HepG2 (cell line): Measurements from ENCODE around the gene C9orf50. TPM values are rescaled to one million over a fixed set of nuclear protein-coding genes. Genes with fewer than 3 reads are reported as not detected.
A peak's percentile ranks its signal among the peaks of the same experiment; 100 is the strongest.

Source experiments
- ATAC-seq: fragments of 200-7000 bp; cut with Tn5 transposase; 3 replicates; pipeline ENCODE4 v1.9.1; 2020; ENCODE audit warnings: mild to moderate bottlenecking, moderate library complexity
- BruUV-seq: library from RNA; stranded (reverse); fragments of 400-500 nt; replicated peaks from 2 replicates; lab custom pipeline; 2021; lab: Mats Ljungman, UMichigan
- CTCF ChIA-PET: fragments of 300-600 bp; formaldehyde crosslinking; extraction: SDS; loops from one replicate; lab custom pipeline; 2021; ENCODE audit warnings: low total read pairs, inconsistent platforms, low intra/inter-chr PET ratio; lab: Yijun Ruan, JAX
- POLR2A ChIA-PET: fragments of 350-600 bp; sonication (Branson Sonifier 250); formaldehyde crosslinking; loops from one replicate; lab custom pipeline; 2020; ENCODE audit warnings: antibody characterized with exemption, inconsistent platforms; lab: Yijun Ruan, JAX
- DNase-seq: peaks from one replicate; pipeline ENCODE4 v3.0.0-alpha.2; 2015; ENCODE audit warnings: low spot score
- FAIRE-seq: peaks from 3 replicates; lab custom pipeline; 2011; peaks lifted over from hg19 to GRCh38; lab: Jason Lieb, UNC
- H2AFZ ChIP-seq: one replicate; pipeline ENCODE4 v1.6.1; 2011; ENCODE audit warnings: low read length, inconsistent platforms
- H3K27ac ChIP-seq: fragments of 300-600 bp; 3 replicates; pipeline ENCODE4 v1.8.0; 2011; ENCODE audit warnings: mixed run types, mild to moderate bottlenecking, mixed read lengths, low read length, inconsistent platforms; ENCODE audit not compliant: insufficient read depth; ENCODE audit errors: extremely low read length
- H3K27me3 ChIP-seq, 2 experiments: fragments of 200-600 bp in 1 of 2; 2 replicates in 1 of 2; 3 replicates in 1 of 2; pipeline versions ENCODE4 v1.6.0 to v1.8.0; 2011; ENCODE audit warnings: low read length in 2 of 2, mild to moderate bottlenecking in 2 of 2, moderate library complexity in 2 of 2, inconsistent platforms in 1 of 2; ENCODE audit not compliant: insufficient read depth in 2 of 2, control insufficient read depth in 1 of 2
- H3K36me3 ChIP-seq, 2 experiments: fragments of 200-600 bp in 1 of 2; replicated peaks in 1 of 2; 2 replicates in 1 of 2; 3 replicates in 1 of 2; pipeline versions ENCODE4 v1.5.1 to v1.8.0; 2011; ENCODE audit warnings: low read length in 2 of 2, inconsistent platforms in 1 of 2; ENCODE audit not compliant: insufficient read depth in 2 of 2, control insufficient read depth in 1 of 2
- H3K4me1 ChIP-seq: 2 replicates; pipeline ENCODE4 v1.5.1; 2012; ENCODE audit warnings: low read length, inconsistent platforms; ENCODE audit not compliant: insufficient read depth
- H3K4me2 ChIP-seq: 2 replicates; pipeline ENCODE4 v1.6.0; 2011; ENCODE audit warnings: low read depth, low read length, inconsistent platforms
- H3K4me3 ChIP-seq, 3 experiments: fragments of 200-600 bp in 1 of 3; sonication (generic), shearing (Covaris generic) in 1 of 3; replicated peaks in 1 of 3; 2 replicates each; pipeline ENCODE4 v1.5.1; 2011 to 2016; ENCODE audit warnings: low read length in 3 of 3, inconsistent platforms in 2 of 3, low read depth in 2 of 3, mild to moderate bottlenecking in 2 of 3, control low read depth in 1 of 3, mixed read lengths in 1 of 3; ENCODE audit not compliant: insufficient read depth in 1 of 3
- H3K79me2 ChIP-seq: one replicate; pipeline ENCODE4 v1.6.1; 2011; ENCODE audit warnings: low read length, inconsistent platforms; ENCODE audit not compliant: insufficient read depth
- H3K9ac ChIP-seq: 2 replicates; pipeline ENCODE4 v1.6.0; 2011; ENCODE audit warnings: mild to moderate bottlenecking, low read depth, low read length, inconsistent platforms; ENCODE audit not compliant: insufficient read depth
- H3K9me3 ChIP-seq: 2 replicates; pipeline ENCODE4 v1.5.1; 2012; ENCODE audit warnings: mild to moderate bottlenecking, low read length
- H4K20me1 ChIP-seq: 2 replicates; pipeline ENCODE4 v1.6.0; 2011; ENCODE audit warnings: inconsistent platforms, mild to moderate bottlenecking, low read length, moderate library complexity; ENCODE audit not compliant: insufficient read depth
- ETS1 ChIP-seq: sonication (generic); formaldehyde crosslinking; IDR thresholded peaks from 2 replicates; pipeline ENCODE4 v1.4.0; 2020; ENCODE audit warnings: missing genetic modification reagents
- NONO ChIP-seq, 2 experiments: fragments of 450-650 bp in 1 of 2; sonication (generic) in 1 of 2; formaldehyde crosslinking in 1 of 2; IDR thresholded peaks in 1 of 2; conservative IDR thresholded peaks in 1 of 2; 2 replicates each; pipeline versions ENCODE4 v1.6.1 to v1.8.0; 2017 to 2022; ENCODE audit warnings: mild to moderate bottlenecking in 1 of 2, missing genetic modification reagents in 1 of 2, moderate library complexity in 1 of 2
- PAF1 ChIP-seq: IDR thresholded peaks from 2 replicates; pipeline ENCODE4 v1.6.1; 2016; ENCODE audit warnings: missing genetic modification reagents, missing compliant biosample characterization
- SMYD3 ChIP-seq: sonication (generic); formaldehyde crosslinking; IDR thresholded peaks from 2 replicates; pipeline ENCODE4 v1.8.1; 2023; ENCODE audit warnings: mild to moderate bottlenecking, missing genetic modification reagents
- SP1 ChIP-seq, 2 experiments: fragments of 450-650 bp in 1 of 2; sonication (generic) in 1 of 2; formaldehyde crosslinking in 1 of 2; IDR thresholded peaks; 2 replicates each; pipeline versions ENCODE4 v1.4.0 to v1.6.1; 2016 to 2020; ENCODE audit warnings: missing genetic modification reagents in 1 of 2
- SP2 ChIP-seq: sonication (generic); formaldehyde crosslinking; IDR thresholded peaks from 2 replicates; pipeline ENCODE4 v1.5.1; 2020; ENCODE audit warnings: mild to moderate bottlenecking, missing genetic modification reagents
- ZNF280B ChIP-seq: sonication (generic); formaldehyde crosslinking; IDR thresholded peaks from 2 replicates; pipeline ENCODE4 v1.5.0; 2020; ENCODE audit warnings: missing genetic modification reagents, mild to moderate bottlenecking, borderline replicate concordance
- ZNF282 ChIP-seq: fragments of 450-650 bp; IDR thresholded peaks from 2 replicates; pipeline ENCODE4 v1.6.1; 2018; ENCODE audit not compliant: partially characterized antibody
- ZNF431 ChIP-seq: sonication (generic); formaldehyde crosslinking; IDR thresholded peaks from 2 replicates; pipeline ENCODE4 v1.9.0; 2022; ENCODE audit warnings: missing genetic modification reagents, low read depth, mild to moderate bottlenecking, borderline replicate concordance
- WGBS: methylation state at CpG from one replicate; pipeline ENCODE4 v1.1.6; 2017; ENCODE audit warnings: low lambda C conversion rate; 5-methylcytosine and 5-hydroxymethylcytosine counted together
- in situ Hi-C: cut with HindIII; loops from 2 replicates; pipeline ENCODE4 v1.10.0; 2017; ENCODE audit warnings: low pct_unique_long_range_greater_than_20kb; ENCODE audit not compliant: extremely low pct_ligation_motif_present
- intact Hi-C: fragments of 100-400 bp; cut with micrococcal nuclease; formaldehyde crosslinking; loops from one replicate; pipeline ENCODE4 v1.10.0; 2022; ENCODE audit not compliant: unreplicated experiment
- polyA plus RNA-seq, 8 experiments: library from polyadenylated mRNA; depleted of rRNA in 3 of 8; stranded (reverse) in 7 of 8; unstranded in 1 of 8; fragments of >200 nt; fragmentation: Illumina TruSeq in 4 of 8; extraction: Trizol in 4 of 8; gene quantifications; 2 replicates each; pipeline versions ENCODE4 v1.2.1 to v1.2.3, GENCODE V29; 2011 to 2016; ENCODE audit warnings: low read depth in 4 of 8, missing spikeins in 1 of 8, mixed read lengths in 1 of 8; ENCODE audit not compliant: insufficient read depth in 1 of 8
- total RNA-seq, 5 experiments: library from RNA; depleted of rRNA; stranded (reverse); fragments of >200 nt; fragmentation: Illumina TruSeq; extraction: Trizol; gene quantifications; 2 replicates each; pipeline ENCODE4 v1.2.3, GENCODE V29; 2016; ENCODE audit warnings: low read depth in 1 of 5
- TF ChIP-seq, protein P1 (sequence below): sonication (generic); formaldehyde crosslinking; IDR thresholded peaks from 2 replicates; pipeline ENCODE4 v1.8.0; 2022; ENCODE audit warnings: missing genetic modification reagents, low read depth, mild to moderate bottlenecking, borderline replicate concordance

C9orf50 gene
- total and polyA plus RNA-seq, 2 of the 13 experiments (the other 11 are each of a cell fraction or from before 2014, with no cell fraction given): not detected

DNA sequence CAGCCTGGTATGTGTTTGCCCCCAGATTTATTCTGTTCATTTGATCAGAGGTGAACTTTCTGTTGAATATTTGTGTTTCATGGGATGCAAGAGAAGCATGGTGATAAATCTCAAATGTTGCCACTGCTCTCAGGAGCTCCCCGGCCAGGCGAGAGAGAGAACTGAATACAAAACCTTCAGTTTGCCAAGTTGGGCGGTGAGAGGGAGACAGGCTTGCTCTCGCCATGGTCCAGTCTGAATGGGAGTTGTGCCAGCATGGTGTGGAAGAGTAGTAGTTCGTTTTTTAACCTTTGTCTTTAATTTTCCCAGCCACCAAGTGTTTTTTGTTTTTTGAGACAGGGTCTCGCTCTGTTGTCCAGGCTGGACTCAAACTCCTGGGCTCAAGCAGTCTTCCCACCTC is 7.8 kb upstream of the C9orf50 start:
- Histone ChIP-seq H3K9ac (0 out of 2 replicates have a peak overlapping the region, but pooled peaks have one; percentile 8), H3K27me3 (no peaks in the 10 kb centered on the region), H2AFZ (no peak overlapping the region), H3K36me3 (peaks cover 20 to 51% of the 10 kb centered on the region in 2 experiments), H3K4me3 (no peak overlapping the region), H4K20me1 (peaks cover 59% of the 10 kb centered on the region), H3K79me2 (peaks cover 72% of the 10 kb centered on the region), H3K9me3 (no peaks in the 10 kb centered on the region), H3K27ac (no peak overlapping the region), H3K4me2 (peak overlapping the region; percentile 98), H3K4me1 (peaks cover 64% of the 10 kb centered on the region)
- ATAC-seq (no peak), FAIRE-seq (no peak), DNase-seq (no peak)
- in situ Hi-C loops (no loop called here), intact Hi-C loops (loop anchor here (10.0 kb wide), 1 partner anchor 454 kb away; the partner anchor contains the start of gene IER5L)
- TF ChIP-seq ETS1: no peak
- TF ChIP-seq NONO (IDR thresholded peaks at IDR 0.05): no peak
- TF ChIP-seq NONO (CRISPR knock-in tag; conservative IDR thresholded peaks at IDR 0.05): no peak
- TF ChIP-seq SP2: no peak
- no peak for TF ChIP-seq ZNF280B (CRISPR knock-in tag)
- no peak for TF ChIP-seq SP1 (IDR thresholded peaks at IDR 0.05)
- no peak for TF ChIP-seq SP1 (CRISPR knock-in tag; IDR thresholded peaks at IDR 0.05)
- TF ChIP-seq SMYD3 (CRISPR knock-in tag): no peak
- TF ChIP-seq ZNF431 (CRISPR knock-in tag): no peak
- TF ChIP-seq, protein P1, sequence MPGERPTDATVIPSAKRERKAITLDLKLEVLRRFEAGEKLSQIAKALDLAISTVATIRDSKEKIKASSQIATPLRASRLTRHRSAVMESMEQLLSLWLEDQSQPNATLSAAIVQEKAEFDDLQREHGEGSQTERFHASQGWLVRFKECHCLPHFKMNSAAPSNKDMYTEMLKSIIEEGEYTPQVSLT (CRISPR knock-in tag): no peak
- TF ChIP-seq ZNF282: no peak
- no peak for TF ChIP-seq PAF1 (CRISPR knock-in tag)
- no TSS peak for BruUV-seq
- ChIA-PET POLR2A (interaction anchor here (1.0 kb wide), 1 partner anchor 8 kb away, joined by 5 read pairs; no protein-coding TSS in a partner anchor), CTCF (no interaction called here)
- 78% methylated on average over 6 of the region's 6 CpGs for WGBS
